HG02938 (cell line): ENCODE data around the gene SCRT2.
"Not testable (repeated sequence)": the region's sequence is repeated elsewhere in the genome, so short reads cannot be mapped to it uniquely, and the experiment has no call there.

Experiments
- ATAC-seq: cut with Tn5 transposase; IDR thresholded peaks from one replicate; pipeline ENCODE4 v1.9.1; 2021; ENCODE audit warnings: mild to moderate bottlenecking, moderate library complexity; ENCODE audit not compliant: unreplicated experiment

Gene SCRT2

DNA sequence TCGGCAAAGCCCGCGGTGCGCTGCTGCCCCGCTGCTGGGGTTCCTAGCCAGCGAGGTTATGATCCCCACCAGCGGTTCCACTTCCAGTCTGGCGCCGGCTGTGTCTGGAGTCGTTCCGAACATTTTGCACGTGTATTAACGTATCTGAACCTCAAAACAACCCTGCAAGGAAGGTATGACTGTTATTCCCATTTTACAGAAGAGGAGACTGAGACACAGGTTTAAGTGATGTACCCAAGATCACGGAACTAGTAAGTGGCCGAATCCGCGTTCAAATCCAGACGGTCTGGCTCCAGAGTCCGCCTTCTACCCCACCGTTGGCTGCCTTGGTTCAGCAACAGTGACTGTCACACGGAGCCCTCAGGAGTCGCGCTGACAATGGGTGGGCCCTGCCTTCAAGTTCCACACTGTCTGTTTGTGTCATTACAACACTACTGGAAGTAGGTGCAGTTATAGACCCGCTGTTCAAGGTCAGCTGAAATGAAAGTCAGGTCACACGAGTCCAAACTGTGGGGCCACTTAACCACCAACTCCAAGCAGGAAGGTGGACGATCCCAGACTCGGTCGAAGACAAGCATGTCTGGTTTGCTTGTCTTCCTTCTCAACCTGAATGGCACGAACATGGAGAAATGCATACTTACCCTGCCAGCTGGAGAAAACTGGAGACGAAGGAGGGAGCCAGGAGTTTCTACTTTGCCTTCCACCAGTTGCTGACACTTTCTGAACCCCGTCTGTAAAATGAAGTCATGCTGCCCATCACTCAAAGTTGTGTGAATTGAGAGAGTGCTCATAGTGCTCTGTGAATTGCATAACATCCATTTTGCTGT is 21.8 kb downstream of the SCRT2 start:
- ATAC-seq, result no peak

DNA sequence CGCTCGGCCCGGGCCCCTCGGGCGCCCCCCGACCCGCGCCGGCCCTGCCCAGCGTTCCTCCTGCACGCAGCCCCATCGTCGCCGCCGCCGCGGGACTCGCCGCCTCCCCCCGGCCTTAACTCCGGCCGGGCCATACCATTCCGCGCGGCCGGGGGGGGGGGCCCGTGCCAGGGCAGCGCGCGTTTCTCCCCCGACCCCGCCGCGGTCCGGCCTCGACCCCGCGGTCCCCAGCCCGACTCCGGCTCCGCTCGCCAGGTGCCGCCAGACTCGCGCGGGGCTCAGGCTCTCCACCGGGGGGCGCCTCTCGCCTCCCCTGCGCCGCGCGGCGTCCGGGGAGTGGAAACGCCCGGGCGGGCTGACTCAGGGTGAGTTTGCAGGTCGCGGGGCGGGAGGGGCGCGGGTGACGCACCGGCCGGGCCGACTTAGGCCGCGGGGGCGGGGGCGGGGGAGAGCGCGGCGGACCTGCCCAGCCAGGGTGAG is 22.5 kb downstream of the SCRT2 start, which contains the start of gene SRXN1:
SRXN1 (minus strand) TSS at position 91 of the 480 bp plus-strand sequence; CDS start at position 76, 15 bp downstream.
- ATAC-seq, result peak; percentile 51

DNA sequence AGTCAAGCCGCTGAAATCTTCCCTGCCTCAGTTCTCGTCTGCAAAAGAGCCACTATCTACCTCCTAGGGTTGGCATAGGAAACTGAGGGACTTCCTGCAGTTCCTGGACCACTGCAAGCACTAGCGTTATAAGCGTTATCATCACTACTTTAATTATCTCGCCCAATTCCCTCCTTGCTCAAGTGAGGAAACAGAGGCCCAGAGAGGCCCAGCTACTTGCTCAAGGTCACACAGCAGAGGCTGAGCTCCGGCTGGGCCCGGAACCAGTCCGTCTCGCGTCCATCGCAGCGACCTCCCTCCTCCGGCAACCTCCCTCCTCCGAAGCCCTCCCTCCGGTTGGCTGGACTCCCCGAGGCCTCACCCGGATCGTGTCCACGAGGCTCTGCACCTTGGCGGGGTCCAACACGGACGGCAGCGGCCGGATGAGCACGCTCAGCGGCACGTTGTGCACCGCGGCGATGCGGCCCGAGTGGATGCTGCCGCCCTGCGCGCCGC is 22.9 kb downstream of the SCRT2 start:
- no peak for ATAC-seq

DNA sequence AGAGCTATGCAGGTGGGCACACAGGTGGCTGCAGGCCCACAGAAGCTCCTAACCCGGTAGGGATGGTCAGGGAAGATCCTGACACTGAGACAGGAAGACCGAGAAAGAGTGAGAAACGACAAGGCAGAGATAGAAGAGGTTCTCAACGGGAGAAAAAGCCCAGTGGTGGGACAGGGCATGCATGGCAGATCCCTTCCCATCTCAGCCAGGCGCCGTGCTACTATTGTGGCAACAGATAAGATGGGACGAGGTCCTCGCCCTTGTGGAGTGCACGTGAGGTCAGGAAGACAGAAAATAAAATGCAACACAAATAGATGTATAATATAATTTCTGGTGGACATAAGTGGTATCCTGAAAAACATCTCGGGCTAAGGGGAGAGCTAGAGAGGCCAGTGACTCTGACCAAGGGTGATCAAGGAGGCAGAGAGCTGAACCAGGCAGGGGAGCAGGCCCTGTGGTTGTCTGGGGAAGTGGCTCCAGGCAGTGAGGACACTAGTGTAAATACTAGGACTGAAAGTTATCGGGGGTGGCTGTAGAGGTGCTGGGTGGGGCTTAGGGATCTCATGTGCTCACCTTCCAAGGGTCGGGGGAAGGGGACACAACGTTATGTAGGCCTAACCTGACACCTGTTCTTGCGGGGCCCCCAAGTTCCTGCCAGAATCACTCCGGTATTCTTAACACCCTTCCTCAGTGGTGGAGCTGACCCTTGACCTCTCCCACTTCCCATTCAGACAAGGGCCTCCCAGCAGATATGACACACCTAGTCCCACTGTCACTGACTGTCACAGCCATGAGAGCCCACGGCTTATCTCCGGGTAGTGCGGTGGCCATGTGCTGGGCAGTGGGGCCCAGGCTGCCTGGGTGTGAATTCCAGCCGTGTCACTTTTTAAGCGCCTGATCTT is 23.6 kb downstream of the SCRT2 start:
- ATAC-seq, result no peak

DNA sequence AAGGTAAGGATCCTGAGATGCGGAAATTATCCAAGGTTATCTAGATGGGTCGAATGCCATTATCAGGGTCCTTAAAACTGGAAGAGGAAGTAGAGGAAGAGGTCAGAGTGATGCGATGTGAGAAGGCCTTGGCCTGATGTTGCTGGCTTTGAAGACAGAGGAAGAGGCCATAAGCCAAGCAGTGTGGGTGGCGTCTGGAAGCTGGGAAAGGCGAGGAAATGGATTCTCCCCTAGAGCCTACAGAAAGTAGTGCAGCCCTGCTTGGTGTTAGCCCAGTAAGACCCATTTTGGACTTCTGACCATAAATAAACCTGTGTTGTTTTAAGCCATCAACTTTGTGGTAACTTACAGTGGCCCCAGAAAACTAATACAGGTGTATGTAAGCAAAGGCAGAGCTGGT is 24.6 kb downstream of the SCRT2 start:
- ATAC-seq, result no peak

DNA sequence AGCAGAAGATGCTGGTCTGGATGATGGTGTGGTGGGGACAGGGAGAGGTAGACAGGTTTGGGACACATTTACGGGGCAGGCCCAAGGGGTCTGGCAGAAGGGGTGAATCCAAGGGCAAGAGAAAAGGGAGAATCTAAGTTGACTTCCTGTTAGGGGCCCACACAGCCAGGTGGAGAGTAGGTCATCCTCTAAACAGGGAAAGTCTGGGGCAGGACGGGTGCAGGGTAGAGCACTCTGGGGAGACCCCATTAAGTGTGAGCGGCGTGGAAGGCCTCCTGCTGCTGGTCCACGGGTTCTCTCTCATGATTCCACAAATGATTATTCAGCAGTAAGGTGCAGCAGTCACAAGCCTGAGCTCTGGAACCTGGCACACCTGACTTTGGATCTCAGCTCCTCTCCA is 25.3 kb downstream of the SCRT2 start:
- no peak for ATAC-seq

DNA sequence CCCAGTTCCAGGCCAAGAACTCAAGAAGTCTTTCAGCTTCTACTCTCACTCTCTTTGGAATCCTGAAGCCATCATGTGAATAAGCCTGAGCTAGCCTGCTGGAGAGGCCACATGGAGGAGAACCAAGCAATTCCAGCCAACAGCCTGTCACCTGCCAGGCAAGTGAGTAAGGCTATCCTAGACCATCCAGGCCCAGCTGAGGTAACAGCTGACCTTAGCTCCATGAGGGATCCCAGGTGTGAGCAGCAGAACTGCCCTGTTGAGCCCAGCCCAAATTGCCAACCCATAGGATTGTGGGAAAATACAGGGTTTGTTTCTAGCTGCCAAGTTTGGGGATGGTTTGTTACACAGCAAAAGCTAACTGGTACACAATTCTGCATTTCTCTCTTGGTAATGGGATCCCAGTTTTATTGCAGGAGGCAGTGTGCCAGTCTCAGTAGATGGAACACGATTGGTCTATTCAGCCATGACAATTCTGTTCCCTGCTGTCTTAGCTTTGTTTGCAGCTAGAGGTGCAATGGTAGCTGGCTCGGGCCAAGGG is 28.1 kb downstream of the SCRT2 start:
- no peak for ATAC-seq

DNA sequence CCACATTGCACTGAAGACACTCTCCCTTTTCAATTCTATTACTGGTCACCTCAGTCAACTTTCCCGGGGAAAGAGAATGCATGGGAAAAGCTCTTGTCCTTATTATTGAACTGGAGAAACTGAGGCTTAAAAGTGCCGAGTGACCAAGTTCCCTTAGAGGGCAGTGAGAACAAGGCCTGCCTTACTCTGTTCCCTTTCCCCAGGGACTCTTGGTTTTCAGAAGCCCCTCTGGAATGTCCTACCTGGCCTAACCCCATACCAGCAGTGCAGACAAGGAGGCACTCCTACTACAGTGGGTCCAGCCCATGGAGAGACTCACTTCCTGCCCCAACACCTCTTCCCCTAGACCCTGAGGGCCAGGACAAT is 28.8 kb downstream of the SCRT2 start:
- no peak for ATAC-seq

DNA sequence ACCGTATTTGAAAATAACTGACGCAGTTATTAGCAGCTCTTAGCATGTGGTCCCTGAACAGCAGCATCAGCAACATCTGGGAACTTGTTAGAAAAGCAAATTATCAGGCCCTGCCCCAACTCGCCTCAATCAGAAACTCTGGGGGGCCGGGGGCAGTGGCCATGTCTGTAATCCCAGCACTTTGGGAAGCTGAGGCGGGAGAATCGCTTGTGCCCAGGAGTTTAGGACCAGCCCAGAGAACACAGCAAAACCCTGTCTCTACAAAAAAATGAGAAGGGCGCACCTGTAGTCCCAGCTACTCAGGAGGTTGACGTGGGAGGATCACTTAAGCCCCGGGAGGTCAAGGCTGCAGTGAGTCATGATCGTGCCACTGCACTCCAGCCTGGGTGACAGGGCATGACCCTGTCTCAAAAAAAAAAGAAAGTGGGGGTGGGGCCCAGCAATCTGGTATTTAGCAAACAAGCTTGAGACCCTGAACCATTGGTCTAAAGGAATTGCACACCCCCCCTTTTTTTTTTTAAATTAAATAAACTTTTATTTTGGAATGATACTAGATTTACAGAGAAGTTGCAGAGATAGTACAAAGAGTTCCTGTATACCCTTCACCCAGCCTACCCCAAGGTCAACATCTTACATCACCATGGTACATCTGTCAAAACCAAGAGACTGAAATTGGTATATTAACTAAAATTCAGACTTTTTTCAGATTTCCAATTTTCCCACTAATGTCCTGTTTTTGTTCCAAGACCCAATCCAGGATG is 29.3 kb downstream of the SCRT2 start:
- no peak for ATAC-seq

DNA sequence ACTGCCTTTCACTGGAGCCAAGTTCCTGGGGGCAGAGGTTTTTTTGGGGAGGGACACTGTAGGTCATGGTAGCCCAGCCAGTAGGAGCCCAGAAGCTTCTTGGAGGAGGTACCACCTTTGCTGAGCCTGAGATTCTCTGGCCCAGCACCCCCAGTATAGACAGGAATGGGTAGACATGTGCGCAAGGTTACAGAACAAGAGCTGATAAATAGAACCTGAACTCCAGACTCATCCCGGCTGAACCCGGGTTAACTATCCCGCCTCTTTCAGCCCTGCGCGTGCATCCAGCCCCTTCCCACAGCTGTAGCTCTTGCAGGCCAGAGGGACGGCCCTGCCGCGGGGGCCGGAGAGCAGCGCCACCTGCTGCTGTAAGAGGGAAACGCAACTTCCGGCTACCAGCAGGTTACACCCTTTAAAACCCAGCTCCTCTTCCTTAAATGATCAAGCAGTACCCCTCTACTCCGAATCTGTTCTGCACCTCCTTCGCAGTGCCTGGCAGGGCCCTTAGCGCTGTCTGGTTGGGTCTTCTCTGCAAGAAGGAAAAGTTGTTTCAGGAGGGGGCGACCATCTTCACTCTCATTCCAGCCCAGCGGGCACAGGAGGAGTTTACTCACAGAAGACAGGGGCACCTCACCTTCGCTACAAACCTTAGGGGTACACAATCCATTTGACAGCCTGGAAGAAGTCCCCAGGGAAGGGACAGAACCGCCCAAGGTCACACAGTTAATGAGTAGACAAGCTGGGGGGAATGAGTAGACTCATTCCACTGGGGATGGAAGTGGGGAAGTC is 30.1 kb downstream of the SCRT2 start:
- ATAC-seq, result peak; percentile 56

DNA sequence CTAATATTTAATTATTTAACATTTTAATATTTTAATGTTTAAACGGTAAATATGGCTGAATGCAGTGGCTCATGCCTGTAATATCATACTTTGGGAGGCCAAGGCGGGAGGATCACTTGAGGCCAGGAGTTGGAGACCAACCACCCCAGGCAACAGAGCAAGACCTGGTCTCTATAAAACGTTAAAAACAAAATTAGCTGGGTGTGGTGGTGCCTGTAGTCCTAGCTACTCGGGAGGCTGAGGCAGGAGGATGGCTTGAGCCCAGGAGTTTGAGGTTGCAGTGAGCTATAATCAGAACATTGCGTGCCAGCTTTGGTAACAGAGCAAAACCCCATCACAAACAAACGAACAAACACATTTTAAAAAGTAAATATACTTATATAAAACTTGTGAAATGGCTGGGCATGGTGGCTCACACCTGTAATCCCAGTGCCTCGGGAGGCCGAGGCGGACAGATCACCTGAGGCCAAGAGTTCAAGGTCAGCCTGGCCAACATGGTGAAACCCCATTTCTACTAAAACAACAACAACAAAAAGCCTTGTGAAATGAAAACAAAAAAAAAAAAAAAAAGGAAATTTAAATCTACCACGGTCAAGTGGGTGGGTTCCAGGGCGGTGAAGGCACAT is 30.8 kb downstream of the SCRT2 start:
- no peak for ATAC-seq

DNA sequence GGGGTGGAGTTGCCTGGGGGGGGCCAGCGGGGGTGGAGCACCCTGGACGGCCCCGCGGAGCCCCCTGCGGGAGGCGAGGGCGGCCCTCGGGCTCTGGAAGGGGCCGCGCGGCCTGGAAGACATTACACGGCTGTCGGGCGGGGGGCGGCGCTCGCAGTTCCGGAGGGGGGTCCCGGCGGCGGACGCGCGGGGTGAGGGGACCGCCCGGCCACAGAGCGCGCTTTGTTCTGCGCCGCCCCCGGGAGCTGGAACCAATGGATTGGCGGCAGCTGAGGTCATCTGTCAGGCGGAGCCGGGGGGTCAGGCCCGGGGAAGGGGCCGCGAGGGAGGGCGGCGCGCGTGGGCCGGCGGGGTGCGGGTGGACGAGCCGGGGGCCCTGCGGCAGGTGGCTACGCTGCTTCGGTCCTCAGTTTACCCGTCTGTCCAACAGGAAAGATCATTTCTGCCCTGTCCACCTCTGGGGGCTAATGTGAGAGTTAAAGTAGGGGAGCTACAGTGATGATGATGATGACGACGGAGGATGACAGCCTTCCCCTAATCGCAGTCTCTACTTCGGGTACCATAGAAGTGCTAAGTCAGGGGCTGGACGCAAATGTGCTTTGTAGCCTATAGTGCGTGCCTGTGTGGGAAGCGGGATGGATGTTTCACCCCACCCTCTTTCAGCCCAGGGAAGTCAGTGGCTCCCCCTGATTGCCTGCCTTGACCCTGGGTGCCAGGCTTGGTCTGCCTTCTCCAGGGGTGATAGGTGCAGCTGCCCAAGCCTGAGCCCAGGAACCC is 33.0 kb downstream of the SCRT2 start:
- ATAC-seq, result no peak

DNA sequence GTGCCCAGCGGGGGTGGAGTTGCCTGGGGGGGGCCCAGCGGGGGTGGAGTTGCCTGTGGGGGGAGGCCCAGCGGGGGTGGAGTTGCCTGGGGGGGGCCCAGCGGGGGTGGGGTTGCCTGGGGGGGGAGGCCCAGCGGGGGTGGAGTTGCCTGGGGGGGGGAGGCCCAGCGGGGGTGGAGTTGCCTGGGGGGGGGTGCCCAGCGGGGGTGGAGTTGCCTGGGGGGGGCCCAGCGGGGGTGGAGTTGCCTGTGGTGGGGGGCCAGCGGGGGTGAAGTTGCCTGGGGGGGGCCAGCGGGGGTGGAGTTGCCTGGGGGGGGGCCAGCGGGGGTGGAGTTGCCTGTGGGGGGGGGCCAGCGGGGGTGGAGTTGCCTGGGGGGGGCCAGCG is 33.6 kb downstream of the SCRT2 start:
- ATAC-seq, result not testable (repeated sequence)

DNA sequence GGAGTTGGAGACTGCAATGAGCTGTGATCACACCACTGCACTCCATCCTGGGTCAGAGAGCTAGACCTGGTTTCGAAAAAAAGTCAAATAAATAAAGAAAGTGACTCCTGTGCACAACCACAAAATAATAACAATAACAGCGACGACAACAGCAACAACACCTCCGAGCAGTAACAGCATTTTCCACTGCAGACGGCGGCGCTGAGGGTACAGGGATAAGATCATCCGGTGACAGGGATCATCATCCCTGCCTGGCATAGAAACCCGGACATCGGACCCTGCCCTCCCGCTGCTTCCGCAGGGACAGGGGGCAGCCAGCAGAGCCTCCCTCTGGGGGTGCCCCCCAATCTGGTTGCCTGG is 34.1 kb downstream of the SCRT2 start:
- ATAC-seq, result no peak

DNA sequence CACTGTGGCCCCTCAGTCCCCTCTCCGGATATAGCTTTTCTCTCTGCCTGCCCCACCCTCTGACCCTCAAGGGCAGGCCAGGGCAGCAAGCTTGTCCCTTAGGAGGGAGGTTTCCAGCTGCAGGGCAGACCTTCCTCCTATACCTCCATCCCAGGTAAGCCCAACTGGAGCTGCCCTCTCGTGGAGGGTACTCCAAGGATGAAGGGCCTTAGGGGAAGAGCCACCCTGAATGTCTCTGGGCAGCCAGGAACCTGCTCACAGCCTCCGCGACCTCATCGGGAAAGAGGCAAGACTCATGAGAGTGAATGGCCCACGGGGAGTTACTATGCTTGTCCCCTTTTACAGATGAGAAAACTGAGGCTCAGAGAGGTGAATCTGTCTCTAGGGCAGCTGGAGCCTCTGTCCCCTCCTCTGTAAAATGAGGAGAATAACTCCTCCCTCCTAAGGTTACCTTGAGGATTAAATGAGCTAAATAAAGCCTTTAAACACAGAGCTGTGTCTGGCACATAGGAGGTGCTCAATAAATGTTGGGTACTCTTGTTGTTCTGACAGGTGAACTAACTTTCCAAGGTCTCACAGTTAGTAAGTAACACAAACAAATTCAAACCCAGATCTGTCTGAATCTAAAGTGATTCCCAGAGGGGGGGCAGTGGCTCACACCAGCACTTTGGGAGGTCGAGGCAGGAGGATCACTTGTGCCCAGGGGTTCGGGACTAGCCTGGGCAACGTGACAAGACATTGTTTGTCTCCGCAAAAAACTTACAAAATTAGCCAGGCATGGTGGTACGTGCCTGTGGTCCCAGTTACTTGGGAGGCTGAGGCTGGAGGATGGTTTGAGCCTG is 34.7 kb downstream of the SCRT2 start:
- no peak for ATAC-seq

DNA sequence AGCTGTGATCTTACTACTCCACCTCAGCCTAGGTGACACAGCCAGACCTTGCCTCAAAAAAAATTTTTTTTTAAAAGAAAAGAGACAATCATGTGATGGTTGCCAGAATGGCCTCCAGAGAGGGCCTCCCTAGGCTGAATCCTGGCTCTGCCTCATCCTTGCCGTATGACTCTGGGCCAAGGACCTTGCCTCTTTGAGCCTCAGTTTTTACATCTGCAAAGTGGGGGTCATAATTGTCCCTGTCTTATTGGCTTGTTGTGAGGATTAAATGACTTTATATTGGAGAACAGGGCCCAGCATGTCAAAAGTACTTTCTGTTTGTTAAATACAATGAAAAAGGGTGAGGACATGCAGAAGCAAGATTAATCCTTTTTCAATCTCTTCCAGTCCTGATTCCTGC is 37.0 kb downstream of the SCRT2 start:
- ATAC-seq, result no peak

DNA sequence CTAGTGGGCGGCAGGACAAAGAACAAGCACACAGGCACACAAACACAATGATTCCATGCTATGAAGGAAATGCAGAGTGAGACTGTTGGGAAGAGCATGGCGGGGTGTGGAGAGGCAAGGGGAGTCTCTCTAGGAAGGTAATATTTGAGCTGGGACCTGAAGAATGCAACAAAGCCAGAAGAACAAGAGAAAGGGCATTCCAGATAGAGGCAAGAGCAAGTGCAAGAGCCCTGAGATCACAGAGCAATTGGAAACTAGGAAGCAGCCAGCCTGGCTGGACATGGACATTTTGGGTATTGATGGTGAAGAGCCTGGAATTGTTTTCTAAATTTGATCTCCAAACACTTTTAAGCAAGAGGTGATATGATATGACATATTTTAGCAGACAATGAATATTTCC is 38.0 kb downstream of the SCRT2 start:
- ATAC-seq, result no peak

DNA sequence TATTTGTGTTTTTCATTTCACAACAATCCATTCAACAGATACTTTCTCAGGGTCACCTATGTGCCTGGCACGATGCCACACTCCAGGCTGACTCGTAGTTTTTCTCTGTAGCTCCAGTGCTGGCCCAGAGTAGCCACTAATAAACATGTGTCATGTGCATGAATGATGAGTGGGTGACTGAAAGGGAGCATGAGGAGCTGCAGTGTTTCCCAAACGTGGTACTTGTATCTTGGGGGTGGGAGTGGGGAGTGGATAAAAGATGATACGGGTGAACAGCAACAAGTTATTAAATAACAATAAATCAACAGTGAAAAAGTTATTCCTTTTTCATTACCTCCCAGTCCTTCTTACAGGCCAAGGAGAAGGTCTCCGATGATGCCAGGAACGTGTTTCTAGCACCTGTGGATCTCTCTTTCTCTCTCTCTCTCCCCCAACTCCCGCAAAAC is 39.7 kb downstream of the SCRT2 start:
- ATAC-seq, result no peak
